Measurements from ENCODE around the gene CNST.

CNST gene

GRCh38 chr1:246608616-246609376, 42.5 kb downstream of the CNST start:
- TF ChIP-seq TAF1 (IDR thresholded peaks at IDR 0.05; ENCODE audit: low read depth, low read length) (no peak), SPI1 (IDR thresholded peaks at IDR 0.05; ENCODE audit: low read depth, low read length) (no peak)
- DNase-seq (ENCODE audit: insufficient read length, low spot score): no peak
- FAIRE-seq: no peak

- TF ChIP-seq SPI1 (IDR thresholded peaks at IDR 0.05; ENCODE audit: low read depth, low read length) (no peak), POLR2AphosphoS5 (IDR thresholded peaks at IDR 0.05; ENCODE audit: low read depth, low read length) (no peak), POU2F2 (IDR thresholded peaks at IDR 0.05; ENCODE audit: low read depth, low read length) (no peak), TAF1 (IDR thresholded peaks at IDR 0.05; ENCODE audit: low read depth, low read length) (no peak), POLR2A (IDR thresholded peaks at IDR 0.05; ENCODE audit: low read depth, low read length) (no peak), PAX5 (IDR thresholded peaks at IDR 0.05; ENCODE audit: insufficient read depth, low read length, severe bottlenecking) (no peak)
- FAIRE-seq (no peak), DNase-seq (ENCODE audit: insufficient read length, low spot score) (no peak)
These were observed 43.4 kb downstream of the CNST start for GRCh38 chr1:246609632-246610031.

- no peak for FAIRE-seq
- no peak for DNase-seq (ENCODE audit: insufficient read length, low spot score)
- TF ChIP-seq POU2F2 (IDR thresholded peaks at IDR 0.05; ENCODE audit: low read depth, low read length) (no peak), POLR2A (IDR thresholded peaks at IDR 0.05; ENCODE audit: low read depth, low read length) (no peak), PAX5 (IDR thresholded peaks at IDR 0.05; ENCODE audit: insufficient read depth, low read length, severe bottlenecking) (no peak), POLR2AphosphoS5 (IDR thresholded peaks at IDR 0.05; ENCODE audit: low read depth, low read length) (no peak), SPI1 (IDR thresholded peaks at IDR 0.05; ENCODE audit: low read depth, low read length) (no peak), TAF1 (IDR thresholded peaks at IDR 0.05; ENCODE audit: low read depth, low read length) (no peak)
These were observed 47.0 kb downstream of the CNST start for GRCh38 chr1:246613096-246613758.

- DNase-seq (ENCODE audit: insufficient read length, low spot score) (no peak), FAIRE-seq (no peak)
- no peak for TF ChIP-seq PAX5 (IDR thresholded peaks at IDR 0.05; ENCODE audit: insufficient read depth, low read length, severe bottlenecking)
- TF ChIP-seq POLR2A (IDR thresholded peaks at IDR 0.05; ENCODE audit: low read depth, low read length): no peak
- no peak for TF ChIP-seq POLR2AphosphoS5 (IDR thresholded peaks at IDR 0.05; ENCODE audit: low read depth, low read length)
- TF ChIP-seq SPI1 (IDR thresholded peaks at IDR 0.05; ENCODE audit: low read depth, low read length): no peak
These were observed 50.9 kb downstream of the CNST start for GRCh38 chr1:246617156-246617555.

- no peak for DNase-seq (ENCODE audit: insufficient read length, low spot score)
- TF ChIP-seq TAF1 (IDR thresholded peaks at IDR 0.05; ENCODE audit: low read depth, low read length) (no peak), SPI1 (IDR thresholded peaks at IDR 0.05; ENCODE audit: low read depth, low read length) (no peak), POLR2A (IDR thresholded peaks at IDR 0.05; ENCODE audit: low read depth, low read length) (no peak), PAX5 (IDR thresholded peaks at IDR 0.05; ENCODE audit: insufficient read depth, low read length, severe bottlenecking) (no peak), POU2F2 (IDR thresholded peaks at IDR 0.05; ENCODE audit: low read depth, low read length) (no peak), POLR2AphosphoS5 (IDR thresholded peaks at IDR 0.05; ENCODE audit: low read depth, low read length) (no peak)
- FAIRE-seq: no peak
These were observed 51.5 kb downstream of the CNST start for GRCh38 chr1:246617768-246618167.

- no peak for FAIRE-seq
- TF ChIP-seq POLR2AphosphoS5 (IDR thresholded peaks at IDR 0.05; ENCODE audit: low read depth, low read length): no peak
- TF ChIP-seq TAF1 (IDR thresholded peaks at IDR 0.05; ENCODE audit: low read depth, low read length): no peak
- no peak for TF ChIP-seq SPI1 (IDR thresholded peaks at IDR 0.05; ENCODE audit: low read depth, low read length)
- no peak for TF ChIP-seq POLR2A (IDR thresholded peaks at IDR 0.05; ENCODE audit: low read depth, low read length)
- TF ChIP-seq PAX5 (IDR thresholded peaks at IDR 0.05; ENCODE audit: insufficient read depth, low read length, severe bottlenecking): no peak
- TF ChIP-seq POU2F2 (IDR thresholded peaks at IDR 0.05; ENCODE audit: low read depth, low read length): no peak
- no peak for DNase-seq (ENCODE audit: insufficient read length, low spot score)
These were observed 52.1 kb downstream of the CNST start for GRCh38 chr1:246618240-246618808.

- no peak for FAIRE-seq
- TF ChIP-seq SPI1 (IDR thresholded peaks at IDR 0.05; ENCODE audit: low read depth, low read length): no peak
- TF ChIP-seq POLR2AphosphoS5 (IDR thresholded peaks at IDR 0.05; ENCODE audit: low read depth, low read length): no peak
- no peak for TF ChIP-seq TAF1 (IDR thresholded peaks at IDR 0.05; ENCODE audit: low read depth, low read length)
- no peak for DNase-seq (ENCODE audit: insufficient read length, low spot score)
These were observed 55.9 kb downstream of the CNST start for GRCh38 chr1:246622035-246622652.

GRCh38 chr1:246624091-246624490, 57.8 kb downstream of the CNST start:
- no peak for FAIRE-seq
- TF ChIP-seq PAX5 (IDR thresholded peaks at IDR 0.05; ENCODE audit: insufficient read depth, low read length, severe bottlenecking) (no peak), SPI1 (IDR thresholded peaks at IDR 0.05; ENCODE audit: low read depth, low read length) (no peak), POU2F2 (IDR thresholded peaks at IDR 0.05; ENCODE audit: low read depth, low read length) (no peak)
- DNase-seq (ENCODE audit: insufficient read length, low spot score): no peak

GRCh38 chr1:246629030-246629429, 62.8 kb downstream of the CNST start:
- FAIRE-seq: peak; percentile 85
- DNase-seq (ENCODE audit: insufficient read length, low spot score): peak; percentile 33
- TF ChIP-seq TAF1 (IDR thresholded peaks at IDR 0.05; ENCODE audit: low read depth, low read length): no peak
- no peak for TF ChIP-seq SPI1 (IDR thresholded peaks at IDR 0.05; ENCODE audit: low read depth, low read length)
- peak; percentile 65 for TF ChIP-seq PAX5 (IDR thresholded peaks at IDR 0.05; ENCODE audit: insufficient read depth, low read length, severe bottlenecking)
- TF ChIP-seq POU2F2 (IDR thresholded peaks at IDR 0.05; ENCODE audit: low read depth, low read length): no peak
